ENCODE measurements around the gene SLC25A3. TPM values are rescaled to one million over a fixed set of nuclear protein-coding genes. Genes with fewer than 3 reads are reported as not detected.

Gene SLC25A3
- total and polyA plus RNA-seq, 9 of the 15 experiments (the other 6 are each of a cell fraction or from before 2014, with no cell fraction given) = 264 to 766 (median 495) TPM

DNA sequence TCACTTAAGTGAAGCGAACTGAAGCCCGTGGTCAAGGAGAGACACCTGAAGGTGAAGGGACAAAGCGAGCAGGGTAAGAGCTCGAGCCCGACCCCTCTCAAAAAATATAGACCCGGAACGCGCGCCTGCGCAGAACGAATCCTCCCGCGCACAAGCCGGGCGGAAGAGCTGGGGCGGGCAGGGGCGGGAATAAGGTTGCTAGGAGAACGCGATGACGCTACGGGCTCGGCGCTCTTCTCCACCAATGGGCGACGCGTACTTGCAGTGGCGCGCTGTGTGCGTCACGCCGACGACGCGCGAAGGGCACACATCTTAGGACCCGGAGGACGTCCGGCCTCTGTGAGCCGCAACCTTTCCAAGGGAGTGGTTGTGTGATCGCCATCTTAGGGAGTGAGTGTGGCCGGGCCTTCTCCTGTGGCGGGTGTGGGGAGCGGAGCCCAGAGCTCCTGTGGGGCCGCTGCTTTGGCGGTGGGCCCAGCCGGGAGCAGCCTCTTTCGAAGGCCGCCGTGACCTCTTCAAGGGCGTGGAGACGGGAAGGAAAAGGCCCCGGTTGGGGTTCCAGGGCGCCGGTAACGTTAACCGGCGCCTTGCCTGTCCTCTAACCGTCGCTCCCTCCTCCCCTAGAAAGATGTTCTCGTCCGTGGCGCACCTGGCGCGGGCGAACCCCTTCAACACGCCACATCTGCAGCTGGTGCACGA lies at the start of gene SLC25A3 (continued):
- TF ChIP-seq GTF2E2 (tag; IDR thresholded peaks at IDR 0.05) = peak; percentile 84
- no peak for TF ChIP-seq PTBP1 (IDR thresholded peaks at IDR 0.05; ENCODE audit: low read depth, low read length)
- peak; percentile 96 for TF ChIP-seq POLR2B (IDR thresholded peaks at IDR 0.05; ENCODE audit: low read depth, partially characterized antibody)
- TF ChIP-seq ZMIZ1 (IDR thresholded peaks at IDR 0.05; ENCODE audit: low read depth in 2 of 2, low read length in 2 of 2) = peak in 1 of 2 experiments; percentile 69; a peak in 2 of 4 replicates
- TF ChIP-seq MIER1 (IDR thresholded peaks at IDR 0.05; ENCODE audit: low read depth) = no peak
- TF ChIP-seq KLF1 (tag; IDR thresholded peaks at IDR 0.05) = no peak
- TF ChIP-seq, protein P1, sequence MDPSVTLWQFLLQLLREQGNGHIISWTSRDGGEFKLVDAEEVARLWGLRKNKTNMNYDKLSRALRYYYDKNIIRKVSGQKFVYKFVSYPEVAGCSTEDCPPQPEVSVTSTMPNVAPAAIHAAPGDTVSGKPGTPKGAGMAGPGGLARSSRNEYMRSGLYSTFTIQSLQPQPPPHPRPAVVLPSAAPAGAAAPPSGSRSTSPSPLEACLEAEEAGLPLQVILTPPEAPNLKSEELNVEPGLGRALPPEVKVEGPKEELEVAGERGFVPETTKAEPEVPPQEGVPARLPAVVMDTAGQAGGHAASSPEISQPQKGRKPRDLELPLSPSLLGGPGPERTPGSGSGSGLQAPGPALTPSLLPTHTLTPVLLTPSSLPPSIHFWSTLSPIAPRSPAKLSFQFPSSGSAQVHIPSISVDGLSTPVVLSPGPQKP (CRISPR knock-in tag; IDR thresholded peaks at IDR 0.05) = no peak
- TF ChIP-seq, protein P2, sequence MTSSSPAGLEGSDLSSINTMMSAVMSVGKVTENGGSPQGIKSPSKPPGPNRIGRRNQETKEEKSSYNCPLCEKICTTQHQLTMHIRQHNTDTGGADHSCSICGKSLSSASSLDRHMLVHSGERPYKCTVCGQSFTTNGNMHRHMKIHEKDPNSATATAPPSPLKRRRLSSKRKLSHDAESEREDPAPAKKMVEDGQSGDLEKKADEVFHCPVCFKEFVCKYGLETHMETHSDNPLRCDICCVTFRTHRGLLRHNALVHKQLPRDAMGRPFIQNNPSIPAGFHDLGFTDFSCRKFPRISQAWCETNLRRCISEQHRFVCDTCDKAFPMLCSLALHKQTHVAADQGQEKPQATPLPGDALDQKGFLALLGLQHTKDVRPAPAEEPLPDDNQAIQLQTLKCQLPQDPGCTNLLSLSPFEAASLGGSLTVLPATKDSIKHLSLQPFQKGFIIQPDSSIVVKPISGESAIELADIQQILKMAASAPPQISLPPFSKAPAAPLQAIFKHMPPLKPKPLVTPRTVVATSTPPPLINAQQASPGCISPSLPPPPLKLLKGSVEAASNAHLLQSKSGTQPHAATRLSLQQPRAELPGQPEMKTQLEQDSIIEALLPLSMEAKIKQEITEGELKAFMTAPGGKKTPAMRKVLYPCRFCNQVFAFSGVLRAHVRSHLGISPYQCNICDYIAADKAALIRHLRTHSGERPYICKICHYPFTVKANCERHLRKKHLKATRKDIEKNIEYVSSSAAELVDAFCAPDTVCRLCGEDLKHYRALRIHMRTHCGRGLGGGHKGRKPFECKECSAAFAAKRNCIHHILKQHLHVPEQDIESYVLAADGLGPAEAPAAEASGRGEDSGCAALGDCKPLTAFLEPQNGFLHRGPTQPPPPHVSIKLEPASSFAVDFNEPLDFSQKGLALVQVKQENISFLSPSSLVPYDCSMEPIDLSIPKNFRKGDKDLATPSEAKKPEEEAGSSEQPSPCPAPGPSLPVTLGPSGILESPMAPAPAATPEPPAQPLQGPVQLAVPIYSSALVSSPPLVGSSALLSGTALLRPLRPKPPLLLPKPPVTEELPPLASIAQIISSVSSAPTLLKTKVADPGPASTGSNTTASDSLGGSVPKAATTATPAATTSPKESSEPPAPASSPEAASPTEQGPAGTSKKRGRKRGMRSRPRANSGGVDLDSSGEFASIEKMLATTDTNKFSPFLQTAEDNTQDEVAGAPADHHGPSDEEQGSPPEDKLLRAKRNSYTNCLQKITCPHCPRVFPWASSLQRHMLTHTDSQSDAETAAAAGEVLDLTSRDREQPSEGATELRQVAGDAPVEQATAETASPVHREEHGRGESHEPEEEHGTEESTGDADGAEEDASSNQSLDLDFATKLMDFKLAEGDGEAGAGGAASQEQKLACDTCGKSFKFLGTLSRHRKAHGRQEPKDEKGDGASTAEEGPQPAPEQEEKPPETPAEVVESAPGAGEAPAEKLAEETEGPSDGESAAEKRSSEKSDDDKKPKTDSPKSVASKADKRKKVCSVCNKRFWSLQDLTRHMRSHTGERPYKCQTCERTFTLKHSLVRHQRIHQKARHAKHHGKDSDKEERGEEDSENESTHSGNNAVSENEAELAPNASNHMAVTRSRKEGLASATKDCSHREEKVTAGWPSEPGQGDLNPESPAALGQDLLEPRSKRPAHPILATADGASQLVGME (CRISPR knock-in tag; IDR thresholded peaks at IDR 0.05) = no peak
- no peak for TF ChIP-seq ETS2 (tag; IDR thresholded peaks at IDR 0.05; ENCODE audit: borderline replicate concordance, poor library complexity, severe bottlenecking)
- TF ChIP-seq ZNF134 (CRISPR knock-in tag; conservative IDR thresholded peaks at IDR 0.05) = no peak
- no peak for TF ChIP-seq MCM2 (IDR thresholded peaks at IDR 0.05; ENCODE audit: low read depth)
- no peak for TF ChIP-seq KLF16 (IDR thresholded peaks at IDR 0.05)
- no peak for TF ChIP-seq ETV5 (CRISPR knock-in tag; IDR thresholded peaks at IDR 0.05; ENCODE audit: low read depth)

Measured in K562 (cell line).